Neuronal stem cell (in vitro differentiated cells): ENCODE measurements around the gene OSTM1. TPM values are rescaled to one million over a fixed set of nuclear protein-coding genes. Genes with fewer than 3 reads are reported as not detected.

Experiments used
- DNase-seq: peaks from one replicate; pipeline ENCODE4 v3.0.0-alpha.2; 2013; ENCODE audit warnings: low spot score
- H2AFZ ChIP-seq: one replicate; pipeline ENCODE4 v1.6.1; 2013; ENCODE audit warnings: mild to moderate bottlenecking, low read length, inconsistent platforms
- H2AK5ac ChIP-seq: 2 replicates; pipeline ENCODE4 v1.6.1; 2013; ENCODE audit warnings: low read depth, mild to moderate bottlenecking, inconsistent platforms, low read length, moderate library complexity, mixed read lengths
- H2BK120ac ChIP-seq: 2 replicates; pipeline ENCODE4 v1.6.1; 2013; ENCODE audit warnings: low read depth, mild to moderate bottlenecking, inconsistent platforms, low read length, moderate library complexity, mixed read lengths
- H2BK12ac ChIP-seq: one replicate; pipeline ENCODE4 v1.6.1; 2013; ENCODE audit warnings: low read length, inconsistent platforms
- H2BK15ac ChIP-seq: 2 replicates; pipeline ENCODE4 v1.6.1; 2013; ENCODE audit warnings: mild to moderate bottlenecking, low read length, inconsistent platforms, mixed read lengths
- H2BK5ac ChIP-seq: one replicate; pipeline ENCODE4 v1.6.1; 2013; ENCODE audit warnings: inconsistent platforms, mild to moderate bottlenecking, low read length, moderate library complexity
- H3K14ac ChIP-seq: one replicate; pipeline ENCODE4 v1.6.1; 2013; ENCODE audit warnings: low read length, inconsistent platforms
- H3K18ac ChIP-seq: 2 replicates; pipeline ENCODE4 v1.6.1; 2013; ENCODE audit warnings: low read length, inconsistent platforms
- H3K23ac ChIP-seq: 2 replicates; pipeline ENCODE4 v1.6.1; 2013; ENCODE audit warnings: low read depth, mild to moderate bottlenecking, mixed read lengths, low read length, inconsistent platforms; ENCODE audit not compliant: poor library complexity
- H3K27ac ChIP-seq: replicated peaks from 3 replicates; pipeline ENCODE4 v1.5.1; 2013; ENCODE audit warnings: low read length, inconsistent platforms
- H3K27me3 ChIP-seq, 3 experiments: 2 replicates each; pipeline ENCODE4 v1.6.1; 2013; ENCODE audit warnings: low read length in 3 of 3, mild to moderate bottlenecking in 2 of 3, inconsistent platforms in 1 of 3, low read depth in 1 of 3, mixed read lengths in 1 of 3, moderate library complexity in 1 of 3; ENCODE audit not compliant: control insufficient read depth in 3 of 3, insufficient read depth in 3 of 3
- H3K36me3 ChIP-seq, 2 donors: replicated peaks in 1 of 2; 2 replicates each; pipeline ENCODE4 v1.6.1; 2013; ENCODE audit warnings: low read length in 2 of 2; ENCODE audit not compliant: control insufficient read depth in 2 of 2, insufficient read depth in 2 of 2
- H3K4ac ChIP-seq: 2 replicates; pipeline ENCODE4 v1.6.1; 2013; ENCODE audit warnings: inconsistent platforms, mild to moderate bottlenecking, low read length, moderate library complexity
- H3K4me1 ChIP-seq, 2 donors: 1 replicate in 1 of 2; 2 replicates in 1 of 2; pipeline ENCODE4 v1.6.1; 2013; ENCODE audit warnings: low read length in 2 of 2, low read depth in 1 of 2; ENCODE audit not compliant: control insufficient read depth in 2 of 2, insufficient read depth in 1 of 2
- H3K4me2 ChIP-seq: one replicate; pipeline ENCODE4 v1.6.1; 2013; ENCODE audit warnings: mild to moderate bottlenecking, low read length, inconsistent platforms; ENCODE audit not compliant: insufficient read depth, poor library complexity, severe bottlenecking
- H3K4me3 ChIP-seq, 2 donors: 2 replicates each; pipeline ENCODE4 v1.5.1; 2013; ENCODE audit warnings: low read length in 2 of 2, mild to moderate bottlenecking in 2 of 2, inconsistent platforms in 1 of 2, moderate library complexity in 1 of 2
- H3K79me1 ChIP-seq: one replicate; pipeline ENCODE4 v1.6.1; 2013; ENCODE audit warnings: low read depth, mild to moderate bottlenecking, inconsistent platforms, low read length, moderate library complexity
- H3K9ac ChIP-seq: one replicate; pipeline ENCODE4 v1.6.1; 2013; ENCODE audit warnings: mild to moderate bottlenecking, low read depth, low read length, inconsistent platforms; ENCODE audit not compliant: poor library complexity
- H3K9me3 ChIP-seq, 2 donors: replicated peaks in 1 of 2; 2 replicates each; pipeline versions ENCODE3 to v1.6.1; 2013; ENCODE audit warnings: low read length in 2 of 2, mild to moderate bottlenecking in 2 of 2, inconsistent platforms in 1 of 2, low read depth in 1 of 2, mixed read lengths in 1 of 2, moderate library complexity in 1 of 2; ENCODE audit not compliant: control insufficient read depth in 2 of 2, insufficient read depth in 1 of 2
- H4K8ac ChIP-seq: one replicate; pipeline ENCODE4 v1.6.1; 2013; ENCODE audit warnings: low read depth, mild to moderate bottlenecking, inconsistent platforms, low read length, moderate library complexity
- H4K91ac ChIP-seq: one replicate; pipeline ENCODE4 v1.6.1; 2013; ENCODE audit warnings: low read length, low read depth, mild to moderate bottlenecking, inconsistent platforms; ENCODE audit not compliant: poor library complexity
- WGBS, 2 donors: extraction: QIAGEN DNeasy Blood & Tissue Kit; methylation state at CpG; one replicate each; pipeline ENCODE4 v1.1.7; 2013; ENCODE audit warnings: missing lambda C conversion rate in 2 of 2, mixed read lengths in 1 of 2; ENCODE audit not compliant: insufficient read length in 2 of 2, insufficient replicate concordance in 1 of 2; ENCODE audit errors: extremely low coverage in 2 of 2; 5-methylcytosine and 5-hydroxymethylcytosine counted together
- polyA plus RNA-seq, 2 experiments: library from polyadenylated mRNA; stranded (reverse); fragments of 200-250 nt; gene quantifications; one replicate each; pipeline ENCODE4 v1.2.3, GENCODE V29; 2013

Gene OSTM1
- 16.5 TPM for polyA plus RNA-seq (2013, experiment 1 of 2)
- polyA plus RNA-seq (2013, experiment 2 of 2) = 17.3 TPM

DNA sequence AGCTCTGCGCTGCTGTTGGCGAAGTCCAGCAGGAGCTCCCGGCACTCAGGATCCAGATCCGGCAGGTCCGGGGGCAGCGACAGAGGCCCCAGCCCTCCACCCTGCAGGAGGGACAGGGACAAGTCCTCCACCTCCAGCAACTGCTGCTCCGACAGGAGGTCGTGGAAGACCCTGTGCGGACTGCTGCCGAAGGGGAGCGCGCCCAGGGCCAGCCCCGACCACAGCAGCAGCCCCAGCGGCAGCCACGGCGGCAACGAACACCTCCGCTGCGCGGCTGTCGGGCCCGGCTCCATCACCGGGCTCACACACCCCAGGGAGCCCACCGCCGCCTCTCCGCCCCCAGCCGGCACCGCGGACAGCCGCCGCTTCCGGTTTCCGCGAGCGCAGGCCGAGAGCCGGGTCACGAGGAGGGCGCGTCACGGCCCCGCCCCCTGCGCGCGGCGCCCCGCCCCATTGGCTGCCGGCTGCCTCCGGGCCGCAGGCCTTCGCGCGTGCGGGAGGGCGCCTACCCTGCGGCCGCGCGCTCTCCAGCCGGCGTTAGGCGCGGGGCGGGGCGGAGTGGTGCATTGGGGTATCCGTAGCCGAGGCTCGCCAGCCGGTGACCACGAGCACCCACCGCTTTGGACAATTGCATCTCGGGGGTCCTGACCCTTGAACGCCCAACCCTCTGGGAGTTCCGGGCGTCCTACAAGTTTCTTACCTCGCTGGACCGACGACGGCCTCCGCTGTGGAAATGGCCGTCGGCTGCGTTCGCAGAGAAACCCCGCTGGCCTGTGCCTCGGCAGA, at the start of gene OSTM1:
Gene OSTM1, minus strand, starts transcription at position 383 of the 786 bp plus-strand sequence. Its CDS starts 90 bp downstream, at position 293.
- H4K91ac ChIP-seq = peak within 1 kb of the TSS; percentile 64
- no peaks in the 10 kb centered on the region for H3K9me3 ChIP-seq

DNA sequence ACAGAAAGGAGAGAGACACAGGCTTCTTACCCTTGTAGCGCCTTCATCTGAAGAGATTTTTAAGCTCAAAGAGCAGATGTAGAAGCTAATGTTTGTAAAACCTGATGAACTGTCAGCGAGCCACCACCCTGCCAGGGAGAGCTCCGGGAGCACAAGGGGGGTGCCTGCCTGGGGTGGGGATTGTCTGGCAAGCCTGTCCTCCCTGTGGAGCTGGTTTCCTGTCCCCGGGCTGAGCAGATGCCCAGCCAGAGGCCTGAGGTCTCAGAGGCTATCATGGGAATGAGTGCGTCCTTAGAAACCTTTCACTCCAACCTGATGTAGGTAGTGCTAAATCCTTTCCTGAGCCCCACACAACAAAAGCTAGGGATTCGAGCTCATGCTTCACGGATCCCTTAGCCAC, 49.4 kb upstream of the OSTM1 start:
- no CpG with 5 or more reads among the region's 7 CpGs for WGBS, 2 donors
- no peak overlapping the region for H3K4ac ChIP-seq
- H3K9ac ChIP-seq = no peak overlapping the region
- H3K18ac ChIP-seq = no peak overlapping the region
- H3K27me3 ChIP-seq = peaks cover 21 to 92% (median 56%) of the 10 kb centered on the region in 3 experiments
- no peak overlapping the region for H2AK5ac ChIP-seq
- peaks cover 14 to 25% of the 10 kb centered on the region in 2 donors for H3K4me1 ChIP-seq
- no peaks in the 10 kb centered on the region for H3K36me3 ChIP-seq
- H3K9me3 ChIP-seq = peaks cover 0 to 3% of the 10 kb centered on the region in 2 donors
- no peak overlapping the region for H2BK12ac ChIP-seq
- no peak overlapping the region for H4K8ac ChIP-seq
- H3K4me2 ChIP-seq = no peak overlapping the region
- no peak overlapping the region for H3K27ac ChIP-seq
- H3K23ac ChIP-seq = no peak overlapping the region
- H4K91ac ChIP-seq = no peak overlapping the region
- H2BK15ac ChIP-seq = no peak overlapping the region
- no peak overlapping the region for H2BK120ac ChIP-seq
- no peak overlapping the region for H3K4me3 ChIP-seq
- H3K79me1 ChIP-seq = no peaks in the 10 kb centered on the region
- no peak overlapping the region for H2BK5ac ChIP-seq
- no peak overlapping the region for H2AFZ ChIP-seq
- DNase-seq = no peak
- no peak overlapping the region for H3K14ac ChIP-seq

More for the DNA sequence above, at the start of gene OSTM1:
- peaks cover 0 to 4% of the 10 kb centered on the region in 2 donors for H3K4me1 ChIP-seq
- H2BK15ac ChIP-seq = peak within 1 kb of the TSS; percentile 95
- H3K18ac ChIP-seq = peak within 1 kb of the TSS; percentile 98
- WGBS, 2 donors = no CpG with 5 or more reads among the region's 86 CpGs
- no peak within 1 kb of the TSS for H2BK120ac ChIP-seq
- no peaks in the 10 kb centered on the region for H3K27me3 ChIP-seq
- H3K23ac ChIP-seq = peak within 1 kb of the TSS; percentile 89
- DNase-seq = peak; percentile 87
- no peaks in the 10 kb centered on the region for H3K79me1 ChIP-seq
- H3K4ac ChIP-seq = peak within 1 kb of the TSS; percentile 53
- peak within 1 kb of the TSS; percentile 96 for H3K9ac ChIP-seq
- H3K36me3 ChIP-seq = no peaks in the 10 kb centered on the region
- H3K27ac ChIP-seq = peak within 1 kb of the TSS; percentile 51
- peak within 1 kb of the TSS; percentile 99 for H2AFZ ChIP-seq
- peak within 1 kb of the TSS; percentile 83 for H3K4me2 ChIP-seq
- peak within 1 kb of the TSS; percentile 66 for H2AK5ac ChIP-seq
- peak within 1 kb of the TSS; percentile 48 for H2BK5ac ChIP-seq
- peak within 1 kb of the TSS; percentile 91 to 94 for H3K4me3 ChIP-seq
- peak within 1 kb of the TSS; percentile 99 for H3K14ac ChIP-seq
- H2BK12ac ChIP-seq = no peak within 1 kb of the TSS
- H4K8ac ChIP-seq = peak within 1 kb of the TSS; percentile 65

- Histone ChIP-seq H3K23ac (no peak overlapping the region), H3K79me1 (no peaks in the 10 kb centered on the region), H3K4ac (no peak overlapping the region), H4K8ac (no peak overlapping the region), H2AK5ac (no peak overlapping the region), H3K9me3 (peaks cover 0 to 3% of the 10 kb centered on the region in 2 donors), H3K9ac (no peak overlapping the region), H2BK120ac (no peak overlapping the region), H3K4me3 (no peak overlapping the region), H3K4me1 (peaks cover 18 to 26% of the 10 kb centered on the region in 2 donors), H2BK5ac (no peak overlapping the region), H2BK12ac (no peak overlapping the region), H3K36me3 (no peaks in the 10 kb centered on the region), H3K14ac (no peak overlapping the region), H3K18ac (peak overlapping the region; percentile 55), H2AFZ (no peak overlapping the region), H3K4me2 (no peak overlapping the region), H3K27ac (no peak overlapping the region), H3K27me3 (peaks cover 21 to 92% (median 60%) of the 10 kb centered on the region in 3 experiments), H4K91ac (no peak overlapping the region), H2BK15ac (no peak overlapping the region)
- DNase-seq = no peak
- whole genome bisulfite sequencing, 2 donors = no CpG with 5 or more reads among the region's 13 CpGs
These were observed 49.0 kb upstream of the OSTM1 start for GRCh38 chr6:108123481-108123929.

GRCh38 chr6:108121612-108122011, 47.1 kb upstream of the OSTM1 start:
- Histone ChIP-seq H3K36me3 (no peaks in the 10 kb centered on the region), H2BK5ac (no peak overlapping the region), H3K9me3 (peaks cover 0 to 3% of the 10 kb centered on the region in 2 donors), H3K23ac (no peak overlapping the region), H3K4ac (no peak overlapping the region), H3K27me3 (peaks cover 35 to 98% (median 78%) of the 10 kb centered on the region in 3 experiments), H3K27ac (no peak overlapping the region), H2BK12ac (no peak overlapping the region), H3K4me3 (no peak overlapping the region), H2BK15ac (peak overlapping the region; percentile 31), H3K14ac (no peak overlapping the region), H3K4me1 (peaks cover 22 to 34% of the 10 kb centered on the region in 2 donors), H3K79me1 (no peaks in the 10 kb centered on the region), H4K8ac (no peak overlapping the region), H3K18ac (no peak overlapping the region), H4K91ac (no peak overlapping the region), H3K4me2 (no peak overlapping the region), H2AK5ac (no peak overlapping the region), H3K9ac (no peak overlapping the region), H2AFZ (no peak overlapping the region), H2BK120ac (no peak overlapping the region)
- no CpG with 5 or more reads among the region's 10 CpGs for WGBS, 2 donors
- DNase-seq = no peak
